DND-41 (cell line): ENCODE results near the gene TALDO1.

Experiments used
- CTCF ChIP-seq: IDR thresholded peaks from 2 replicates; pipeline ENCODE4 v1.5.1; 2012; ENCODE audit warnings: borderline replicate concordance, low read length, moderate library complexity, mild to moderate bottlenecking; ENCODE audit not compliant: poor library complexity, severe bottlenecking; ENCODE audit errors: extremely low read depth
- EZH2 ChIP-seq: IDR thresholded peaks from 3 replicates; pipeline ENCODE4 v1.6.1; 2012; ENCODE audit warnings: borderline replicate concordance, low read depth, mild to moderate bottlenecking, moderate library complexity, low read length, inconsistent platforms; ENCODE audit not compliant: severe bottlenecking

DNA sequence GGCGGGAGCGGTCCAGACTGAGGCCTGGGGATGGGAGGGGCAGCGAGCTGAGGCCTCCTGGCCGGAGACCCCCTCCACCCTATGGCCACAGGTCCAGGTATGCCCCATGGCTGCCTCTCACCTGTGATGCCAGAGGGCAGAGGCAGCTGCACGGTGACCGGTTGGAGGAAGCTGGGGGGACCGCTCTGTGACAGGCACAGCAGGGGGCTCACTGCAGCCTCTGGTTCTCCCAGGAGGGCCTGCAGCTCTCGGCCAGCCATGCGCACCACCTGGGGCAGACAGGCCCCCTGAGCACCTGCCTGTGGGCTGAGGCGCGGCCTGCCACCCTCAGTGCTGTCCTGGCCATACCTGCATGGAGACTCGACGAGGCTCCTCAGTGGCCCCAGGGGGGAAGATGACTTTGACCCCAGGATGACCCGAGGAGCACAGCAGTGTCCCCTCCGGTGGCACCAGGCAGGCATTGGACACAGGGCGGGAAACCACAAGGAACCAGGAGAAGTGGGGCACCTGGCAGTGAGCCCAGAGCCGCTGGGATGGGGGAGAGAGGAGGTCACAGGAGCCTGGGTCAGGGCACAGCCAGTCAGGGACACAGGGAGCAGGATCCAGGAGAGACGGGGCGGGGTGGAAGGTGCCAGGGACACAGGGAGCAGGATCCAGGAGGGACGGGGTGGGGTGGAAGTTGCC lies 54.0 kb downstream of the TALDO1 start:
- TF ChIP-seq CTCF: no peak
- TF ChIP-seq EZH2: no peak
